Esophagus muscularis mucosa (tissue), 3 donors: ENCODE data around the gene ANO6.

Source experiments
- CTCF ChIP-seq, 3 experiments: fragments of 200-600 bp in 2 of 3; fragments of 450-650 bp in 1 of 3; sonication (generic) in 2 of 3; IDR thresholded peaks; one replicate each; pipeline ENCODE4 v1.5.1; 2017 to 2019; ENCODE audit warnings: antibody characterized with exemption in 3 of 3, mild to moderate bottlenecking in 2 of 3, moderate library complexity in 1 of 3
- POLR2A ChIP-seq: fragments of 450-650 bp; IDR thresholded peaks from one replicate; pipeline ENCODE4 v1.6.1; 2017; ENCODE audit warnings: antibody characterized with exemption, moderate library complexity, mild to moderate bottlenecking, low read depth

DNA sequence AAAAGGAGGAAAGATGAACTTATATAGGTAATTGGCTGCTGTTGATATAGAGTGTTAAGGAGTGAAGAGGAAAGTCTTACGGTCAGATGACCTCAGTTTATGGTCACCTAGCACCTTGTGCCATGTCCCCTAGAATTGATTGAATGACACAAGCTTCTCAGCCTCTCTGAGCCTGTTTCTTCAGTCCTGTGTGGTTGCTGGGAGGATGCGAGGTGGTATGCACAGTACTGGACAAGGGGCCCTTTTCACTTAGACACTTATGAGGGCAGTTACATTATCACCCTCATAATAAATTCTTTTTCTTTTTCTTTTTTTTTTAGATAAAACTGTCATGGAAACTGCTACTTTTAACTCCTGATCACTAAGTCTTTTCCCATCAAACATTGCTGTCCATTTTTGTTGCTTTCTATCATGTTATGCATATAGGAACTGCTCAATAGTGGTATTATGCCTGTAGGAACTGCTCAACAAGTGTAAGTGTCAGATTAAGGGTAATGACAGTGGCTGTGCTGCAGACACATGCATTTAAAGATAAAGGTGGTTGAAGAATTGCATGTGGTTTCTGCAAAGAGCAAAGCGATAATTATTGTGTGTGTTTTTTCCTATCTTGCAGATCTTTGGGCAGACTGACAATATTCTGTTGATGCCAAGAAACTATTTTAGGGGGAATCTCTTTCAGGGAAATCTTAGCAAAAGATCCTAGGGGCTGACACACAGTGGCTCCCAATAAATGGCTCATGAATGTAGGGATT, 11.6 kb downstream of the ANO6 start:
- TF ChIP-seq CTCF (IDR thresholded peaks at IDR 0.05) (no peak), POLR2A (no peak)
